ENCODE results near the gene KRT83. TPM values are rescaled to one million over a fixed set of nuclear protein-coding genes. Genes with fewer than 3 reads are reported as not detected.

KRT83 gene
- total and polyA plus RNA-seq, 5 donors, result not detected

DNA sequence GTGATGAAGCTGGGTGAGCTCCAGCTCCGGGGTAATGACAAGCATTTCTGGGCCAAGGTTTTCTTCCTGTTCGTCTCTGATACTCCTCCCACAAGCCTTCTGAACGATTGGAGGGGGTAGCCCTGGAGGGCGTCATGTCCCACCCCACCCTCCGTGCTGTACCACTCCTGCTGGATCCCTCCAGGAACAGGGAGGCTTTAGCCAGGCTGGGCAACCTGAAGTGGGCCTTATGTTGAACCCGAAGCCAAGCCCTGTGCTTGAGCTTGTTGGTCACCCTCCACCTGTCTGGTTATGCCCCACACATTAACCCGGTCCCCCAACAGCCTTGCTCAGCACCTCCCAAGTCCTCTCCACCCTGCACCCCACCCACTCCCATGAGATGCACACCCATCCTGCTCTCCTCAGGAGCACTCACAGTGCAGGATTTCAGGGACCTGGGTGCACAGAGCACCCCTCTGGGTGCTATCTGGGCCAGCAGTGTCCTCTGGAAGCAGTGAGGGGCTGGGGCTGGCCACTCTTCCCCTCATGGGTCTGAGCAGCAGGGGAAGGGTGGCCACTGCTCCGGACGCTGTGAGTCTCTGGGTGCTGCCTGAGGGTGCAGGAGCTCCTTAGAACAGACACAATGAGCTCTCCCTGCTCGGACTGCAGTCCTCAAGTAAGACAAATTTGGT, 6.8 kb upstream of the KRT83 start:
- ATAC-seq (peak; percentile 12), DNase-seq (no peak)
- no peaks in the 10 kb centered on the region for H3K27me3 ChIP-seq (ENCODE audit: control insufficient read depth, insufficient read depth)
- H3K27ac ChIP-seq (ENCODE audit: low read length), result no peak overlapping the region
- intact Hi-C loops (cut with DNase I), result loop anchor here (2.0 to 5.0 kb wide), 2 partner anchors 171 kb away; no protein-coding TSS in a partner anchor
- no peak overlapping the region for H3K4me3 ChIP-seq (ENCODE audit: low read length)
- no peaks in the 10 kb centered on the region for H3K4me1 ChIP-seq (ENCODE audit: control insufficient read depth, insufficient read depth, low read length)
- 69% methylated on average over 10 of the region's 10 CpGs for WGBS
- no peaks in the 10 kb centered on the region for H3K9me3 ChIP-seq (ENCODE audit: control insufficient read depth, low read length)

DNA sequence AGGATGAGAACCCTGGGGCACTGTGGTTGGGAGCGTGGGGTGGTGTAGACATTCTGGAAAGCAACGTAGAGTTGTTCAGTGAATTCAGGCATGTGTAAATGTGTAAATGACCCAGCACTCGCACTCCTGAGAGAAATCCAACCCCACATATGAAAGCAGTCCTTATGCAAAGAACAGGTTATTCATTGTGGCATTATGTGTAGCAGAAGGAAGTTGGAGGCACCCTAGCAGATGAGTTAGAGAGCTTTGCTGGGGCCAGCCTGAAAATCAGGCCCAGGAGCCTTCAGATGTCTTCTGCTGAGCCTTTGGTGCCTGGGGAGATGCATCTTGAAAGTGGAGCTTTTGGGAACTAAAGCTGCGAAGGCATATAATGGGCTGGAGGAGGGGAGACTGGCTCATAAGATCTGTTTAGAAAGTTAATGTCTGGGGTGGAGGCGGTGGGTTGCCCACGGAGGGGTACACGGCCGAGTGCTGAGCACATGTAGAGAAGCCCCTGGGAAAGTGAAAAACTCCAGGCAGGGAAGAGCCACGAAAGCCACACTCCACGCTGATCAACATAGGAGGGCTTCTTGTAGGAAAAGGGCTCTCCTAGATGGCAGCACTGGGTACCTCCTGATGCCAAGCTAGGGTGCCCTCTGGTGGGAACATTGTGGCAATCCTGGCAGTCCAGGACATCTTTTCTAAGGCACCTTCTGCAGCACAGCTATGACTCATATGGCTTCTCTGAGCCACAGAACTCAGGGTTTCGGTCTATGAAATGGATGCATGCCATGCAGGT, 6.0 kb upstream of the KRT83 start:
- intact Hi-C loops (cut with DNase I), result loop anchor here (2.0 to 5.0 kb wide), 2 partner anchors 170 kb away; no protein-coding TSS in a partner anchor
- 52% methylated on average over 11 of the region's 11 CpGs for WGBS
- ATAC-seq, result peak; percentile 82

DNA sequence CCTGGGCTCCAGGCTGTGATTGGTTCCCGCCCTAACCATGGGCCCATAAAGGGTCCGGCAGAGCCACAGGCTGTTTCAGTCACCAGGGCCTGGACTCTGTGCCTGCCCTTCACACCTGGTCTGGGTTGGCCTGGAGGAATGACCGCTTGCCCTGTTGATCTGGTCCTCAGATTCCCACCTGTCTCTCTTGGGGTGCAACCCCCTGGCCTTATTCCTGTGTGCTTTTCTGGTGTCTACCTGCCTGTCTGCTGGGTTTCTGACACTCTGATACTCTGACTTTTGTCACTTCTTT, 2.9 kb upstream of the KRT83 start:
- intact Hi-C loops (cut with DNase I), result no loop called here

More for the DNA sequence above, 6.0 kb upstream of the KRT83 start:
- H3K27me3 ChIP-seq (ENCODE audit: control insufficient read depth, insufficient read depth), result no peaks in the 10 kb centered on the region
- no peak overlapping the region for H3K4me3 ChIP-seq (ENCODE audit: low read length)
- peak; percentile 70 to 81 (median 80) for DNase-seq
- H3K4me1 ChIP-seq (ENCODE audit: control insufficient read depth, insufficient read depth, low read length), result no peaks in the 10 kb centered on the region
- H3K9me3 ChIP-seq (ENCODE audit: control insufficient read depth, low read length), result no peaks in the 10 kb centered on the region
- no peak overlapping the region for H3K27ac ChIP-seq (ENCODE audit: low read length)

DNA sequence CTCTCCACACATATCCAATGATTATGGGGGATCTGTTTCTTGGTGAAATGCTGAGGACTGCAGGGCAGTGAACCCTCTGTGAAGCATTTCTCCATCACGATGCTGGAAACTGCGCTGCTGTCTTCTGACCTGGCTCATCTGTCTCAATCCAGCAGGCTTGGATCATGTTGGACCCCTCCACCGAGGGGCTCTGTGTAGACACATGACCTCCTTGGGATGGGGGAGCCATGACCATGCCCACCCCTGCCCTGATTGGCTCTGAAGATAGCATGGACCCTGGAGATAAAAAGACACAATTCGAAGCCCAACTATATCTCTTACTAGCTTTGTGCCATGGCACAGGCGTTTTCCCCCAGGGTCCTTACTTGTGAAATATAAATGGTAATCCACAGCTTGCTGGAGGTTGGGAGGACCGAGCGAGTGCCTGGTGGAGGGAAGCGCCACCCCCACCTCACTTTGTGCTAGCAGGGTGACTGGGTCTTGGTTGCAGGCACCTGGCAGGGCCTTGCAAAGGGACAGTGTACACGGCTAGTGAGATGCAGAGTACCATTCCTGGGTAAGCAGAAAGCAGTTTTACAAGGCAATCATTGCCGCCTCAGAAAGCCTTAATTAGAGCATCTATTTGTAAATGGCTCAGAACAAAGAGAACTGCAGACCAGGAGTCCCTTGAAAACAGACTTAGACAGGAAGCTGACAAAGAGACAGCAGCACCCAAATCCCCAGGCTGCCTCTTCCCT, 2.4 kb upstream of the KRT83 start:
- no peaks in the 10 kb centered on the region for H3K9me3 ChIP-seq (ENCODE audit: control insufficient read depth, low read length)
- H3K27ac ChIP-seq (ENCODE audit: low read length), result no peak overlapping the region
- H3K4me1 ChIP-seq (ENCODE audit: control insufficient read depth, insufficient read depth, low read length), result no peaks in the 10 kb centered on the region
- ATAC-seq (no peak), DNase-seq (no peak)
- intact Hi-C loops (cut with DNase I), result no loop called here
- no peaks in the 10 kb centered on the region for H3K27me3 ChIP-seq (ENCODE audit: control insufficient read depth, insufficient read depth)
- H3K4me3 ChIP-seq (ENCODE audit: low read length), result no peak overlapping the region
- WGBS, result 86% methylated on average over 10 of the region's 10 CpGs

More for the DNA sequence above, 2.9 kb upstream of the KRT83 start:
- Histone ChIP-seq H3K4me1 (ENCODE audit: control insufficient read depth, insufficient read depth, low read length) (no peaks in the 10 kb centered on the region), H3K9me3 (ENCODE audit: control insufficient read depth, low read length) (no peaks in the 10 kb centered on the region), H3K4me3 (ENCODE audit: low read length) (no peak overlapping the region), H3K27me3 (ENCODE audit: control insufficient read depth, insufficient read depth) (no peaks in the 10 kb centered on the region), H3K27ac (ENCODE audit: low read length) (no peak overlapping the region)
- 87% methylated on average over 3 of the region's 3 CpGs for WGBS
- ATAC-seq (no peak), DNase-seq (no peak)

DNA sequence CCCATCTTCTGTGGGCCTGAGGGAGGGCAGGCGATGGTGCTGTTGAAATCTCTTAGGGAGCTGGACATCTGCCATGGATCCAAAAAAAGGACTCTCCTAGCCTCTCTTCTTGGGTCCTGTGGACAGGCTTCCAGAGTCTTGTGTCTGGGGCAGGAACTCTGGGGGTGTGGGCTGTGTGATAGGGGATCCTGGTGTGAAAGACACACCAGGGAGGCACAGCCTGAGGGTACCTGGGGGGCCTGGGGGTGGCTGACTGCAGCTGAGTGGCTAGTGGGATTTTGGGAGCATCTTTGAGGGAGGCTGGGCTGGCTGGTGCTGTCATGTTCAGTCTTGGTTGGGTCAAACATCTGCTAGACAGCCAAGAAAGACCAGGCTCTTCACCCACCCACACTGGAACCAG, 1.8 kb upstream of the KRT83 start:
- H3K27ac ChIP-seq (ENCODE audit: low read length), result no peak overlapping the region
- no peaks in the 10 kb centered on the region for H3K4me1 ChIP-seq (ENCODE audit: control insufficient read depth, insufficient read depth, low read length)
- intact Hi-C loops (cut with DNase I), result no loop called here
- ATAC-seq, result no peak
- no peak overlapping the region for H3K4me3 ChIP-seq (ENCODE audit: low read length)
- DNase-seq, result no peak
- H3K27me3 ChIP-seq (ENCODE audit: control insufficient read depth, insufficient read depth), result no peaks in the 10 kb centered on the region
- no peaks in the 10 kb centered on the region for H3K9me3 ChIP-seq (ENCODE audit: control insufficient read depth, low read length)
- 51% methylated on average over 1 of the region's 1 CpG for WGBS

DNA sequence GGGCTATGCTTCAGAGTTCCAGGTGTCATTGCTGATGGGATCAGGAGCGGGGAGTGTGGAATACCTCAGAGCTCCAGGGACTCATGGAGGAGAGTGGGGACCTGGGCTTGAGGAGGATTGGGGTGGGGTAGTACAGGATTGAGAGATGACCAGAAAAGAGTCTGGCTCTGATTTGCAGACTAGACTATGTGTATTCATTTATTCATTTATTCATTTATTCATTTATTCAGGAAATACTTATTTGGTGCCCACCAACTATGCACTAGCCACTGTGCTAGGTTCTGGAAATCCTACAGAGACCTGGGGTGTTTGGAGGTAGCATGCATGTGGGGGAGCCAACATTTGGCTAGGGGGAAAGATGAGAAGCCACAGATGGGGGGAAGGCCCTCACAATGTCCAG, 871 bp upstream of the KRT83 start:
- no peak for ATAC-seq
- intact Hi-C loops (cut with DNase I), result no loop called here

DNA sequence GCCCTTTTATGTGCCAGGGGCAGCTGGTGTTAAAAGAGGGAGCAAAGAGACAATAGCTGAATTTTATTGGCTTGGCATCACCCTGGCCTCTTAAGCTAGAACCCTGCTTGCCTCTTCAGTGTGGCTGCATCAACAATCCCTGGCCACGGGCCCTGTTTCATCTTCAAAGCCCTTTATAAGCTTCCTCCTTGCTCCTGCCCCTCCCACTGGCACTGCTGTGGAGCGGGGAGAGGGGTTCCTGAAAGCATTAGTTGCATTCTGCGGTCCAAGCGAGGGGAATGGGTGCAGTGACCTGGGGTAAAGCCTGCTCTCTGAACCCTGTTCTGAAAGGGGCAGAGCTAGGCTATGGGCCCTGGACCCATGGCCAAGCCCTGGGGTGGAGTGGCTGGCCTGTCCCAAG, 220 bp upstream of the KRT83 start:
- no peak for DNase-seq
- H3K27me3 ChIP-seq (ENCODE audit: control insufficient read depth, insufficient read depth), result no peaks in the 10 kb centered on the region
- intact Hi-C loops (cut with DNase I), result no loop called here
- no peaks in the 10 kb centered on the region for H3K9me3 ChIP-seq (ENCODE audit: control insufficient read depth, low read length)
- 61% methylated on average over 4 of the region's 4 CpGs for WGBS
- no peak overlapping the region for H3K27ac ChIP-seq (ENCODE audit: low read length)
- H3K4me3 ChIP-seq (ENCODE audit: low read length), result no peak overlapping the region
- ATAC-seq, result no peak
- H3K4me1 ChIP-seq (ENCODE audit: control insufficient read depth, insufficient read depth, low read length), result no peaks in the 10 kb centered on the region

More for the DNA sequence above, 871 bp upstream of the KRT83 start:
- H3K4me3 ChIP-seq (ENCODE audit: low read length), result no peak overlapping the region
- H3K9me3 ChIP-seq (ENCODE audit: control insufficient read depth, low read length), result no peaks in the 10 kb centered on the region
- H3K27me3 ChIP-seq (ENCODE audit: control insufficient read depth, insufficient read depth), result no peaks in the 10 kb centered on the region
- no peaks in the 10 kb centered on the region for H3K4me1 ChIP-seq (ENCODE audit: control insufficient read depth, insufficient read depth, low read length)
- 93% methylated on average over 1 of the region's 1 CpG for WGBS
- no peak for DNase-seq
- H3K27ac ChIP-seq (ENCODE audit: low read length), result no peak overlapping the region

DNA sequence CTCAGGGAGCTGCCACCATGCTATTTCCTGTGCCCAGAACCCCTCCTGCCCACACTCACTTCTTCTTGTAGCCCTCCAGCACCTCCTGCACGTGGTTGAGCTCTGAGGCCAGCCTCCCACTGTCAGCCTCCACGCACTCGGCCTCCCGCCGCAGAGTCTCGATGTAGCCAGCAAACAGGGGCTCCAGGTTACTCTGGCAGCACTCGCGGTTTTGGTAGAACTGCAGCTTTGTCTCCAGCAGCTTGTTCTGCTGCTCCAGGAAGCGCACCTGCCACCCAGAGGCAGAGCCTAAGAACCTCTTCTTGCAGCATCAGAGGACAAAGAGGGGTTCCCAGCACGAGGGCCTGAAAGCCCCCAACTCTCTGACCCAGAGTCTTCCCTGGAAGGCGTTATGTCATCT, 2.1 kb downstream of the KRT83 start:
- DNase-seq, result no peak
- 76% methylated on average over 11 of the region's 11 CpGs for WGBS
- no peak for ATAC-seq
- Histone ChIP-seq H3K27ac (ENCODE audit: low read length) (no peak overlapping the region), H3K4me1 (ENCODE audit: control insufficient read depth, insufficient read depth, low read length) (no peaks in the 10 kb centered on the region), H3K4me3 (ENCODE audit: low read length) (no peak overlapping the region), H3K9me3 (ENCODE audit: control insufficient read depth, low read length) (no peaks in the 10 kb centered on the region), H3K27me3 (ENCODE audit: control insufficient read depth, insufficient read depth) (no peaks in the 10 kb centered on the region)
- intact Hi-C loops (cut with DNase I), result no loop called here

DNA sequence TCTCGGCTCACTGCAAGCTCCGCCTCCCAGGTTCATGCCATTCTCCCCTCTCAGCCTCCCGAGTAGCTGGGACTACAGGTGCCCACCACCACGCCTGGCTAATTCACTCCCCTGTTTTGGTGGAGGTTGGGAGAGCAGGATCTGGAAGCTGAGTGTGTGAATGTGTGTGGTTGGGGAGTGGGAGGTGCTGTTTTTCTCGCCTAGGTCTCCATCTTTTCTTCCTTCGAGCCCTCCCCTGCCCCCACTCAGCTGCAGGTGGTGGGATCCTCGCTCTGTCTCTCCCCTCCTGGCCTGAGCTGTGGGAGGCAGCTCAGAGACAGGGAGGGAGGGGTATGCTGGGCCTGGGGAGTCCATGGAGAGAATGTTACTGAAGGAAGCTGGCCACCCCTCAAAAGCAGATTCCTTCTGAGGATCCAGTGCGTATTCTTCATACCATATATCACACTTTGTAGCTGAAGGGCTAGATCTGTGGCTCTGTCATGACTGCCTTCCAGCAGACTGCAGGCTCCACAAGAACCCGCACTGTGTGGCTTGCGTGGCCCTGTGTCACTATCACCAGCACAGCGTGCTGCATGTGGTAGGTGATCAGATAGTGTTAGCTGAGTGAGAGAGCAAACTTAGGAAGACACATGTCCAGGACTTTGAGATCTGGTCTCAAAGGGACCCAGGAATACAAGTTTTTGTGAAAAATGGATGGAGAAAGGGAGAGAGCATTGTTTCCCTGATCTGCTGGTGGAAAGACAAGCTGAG, 2.8 kb downstream of the KRT83 start:
- H3K4me1 ChIP-seq (ENCODE audit: control insufficient read depth, insufficient read depth, low read length), result no peaks in the 10 kb centered on the region
- H3K27ac ChIP-seq (ENCODE audit: low read length), result no peak overlapping the region
- ATAC-seq, result no peak
- intact Hi-C loops (cut with DNase I), result no loop called here
- no peak for DNase-seq
- 74% methylated on average over 11 of the region's 11 CpGs for WGBS
- no peak overlapping the region for H3K4me3 ChIP-seq (ENCODE audit: low read length)
- H3K27me3 ChIP-seq (ENCODE audit: control insufficient read depth, insufficient read depth), result no peaks in the 10 kb centered on the region
- H3K9me3 ChIP-seq (ENCODE audit: control insufficient read depth, low read length), result no peaks in the 10 kb centered on the region

DNA sequence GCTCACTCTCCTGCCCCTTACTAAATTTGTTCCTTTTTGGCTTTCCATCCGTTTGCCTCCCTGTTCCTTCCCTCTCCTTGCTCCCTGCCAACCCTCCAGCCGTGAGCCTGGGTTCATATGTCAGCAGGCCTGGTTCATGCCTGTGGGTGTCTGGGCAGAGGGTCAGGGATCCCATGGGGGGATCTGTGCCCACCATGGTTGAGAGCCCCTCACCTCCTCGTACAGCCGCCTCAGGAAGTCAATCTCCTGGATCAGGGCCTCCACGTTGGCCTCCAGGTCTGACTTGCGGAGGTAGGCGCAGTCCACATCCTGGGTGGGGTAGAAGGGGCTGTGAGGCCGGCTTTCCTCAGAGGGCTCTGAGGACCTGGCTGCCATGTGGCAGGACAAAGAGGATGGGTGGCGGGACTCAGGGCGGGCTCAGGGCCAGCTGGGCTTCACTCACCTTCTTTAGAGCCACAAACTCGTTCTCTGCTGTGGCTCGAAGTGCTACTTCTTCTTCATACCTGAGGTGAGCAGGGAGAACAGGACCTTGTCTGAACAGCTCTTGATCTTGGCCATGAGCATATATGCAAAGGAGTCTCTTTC, 3.6 kb downstream of the KRT83 start:
- DNase-seq (no peak), ATAC-seq (no peak)
- WGBS, result 76% methylated on average over 12 of the region's 12 CpGs
- Histone ChIP-seq H3K27me3 (ENCODE audit: control insufficient read depth, insufficient read depth) (no peaks in the 10 kb centered on the region), H3K4me3 (ENCODE audit: low read length) (no peak overlapping the region), H3K27ac (ENCODE audit: low read length) (no peak overlapping the region), H3K9me3 (ENCODE audit: control insufficient read depth, low read length) (no peaks in the 10 kb centered on the region), H3K4me1 (ENCODE audit: control insufficient read depth, insufficient read depth, low read length) (no peaks in the 10 kb centered on the region)
- intact Hi-C loops (cut with DNase I), result no loop called here

Data from right cardiac atrium (tissue), 5 donors.